H1 (cell line): ENCODE data around the gene FOXJ2. TPM values are rescaled to one million over a fixed set of nuclear protein-coding genes. Genes with fewer than 3 reads are reported as not detected.

Experiments used
- CTCF ChIA-PET: fragments of 300-600 bp; sonication (Branson Sonifier 250); formaldehyde crosslinking; loops from one replicate; lab custom pipeline; 2021; ENCODE audit not compliant: partially characterized antibody; lab: Charles Lee
- POLR2A ChIA-PET: fragments of 300-600 bp; sonication (Branson Sonifier 250); formaldehyde crosslinking; loops from one replicate; lab custom pipeline; 2021; ENCODE audit warnings: inconsistent platforms; ENCODE audit not compliant: partially characterized antibody; lab: Charles Lee
- DNase-seq, 2 experiments: peaks; one replicate each; pipeline versions ENCODE4 v3.0.0 to v3.0.0-alpha.2; 2010 to 2022; ENCODE audit warnings: low spot score in 2 of 2, low read depth in 1 of 2, mixed read lengths in 1 of 2
- FAIRE-seq: peaks from 2 replicates; lab custom pipeline; 2011; peaks lifted over from hg19 to GRCh38; lab: Jason Lieb, UNC
- H2AFZ ChIP-seq: 2 replicates; pipeline ENCODE4 v1.8.1; 2012; ENCODE audit warnings: low read length, inconsistent platforms
- H2AK5ac ChIP-seq: 2 replicates; pipeline ENCODE4 v1.6.1; 2013; ENCODE audit warnings: low read depth, low read length
- H2BK120ac ChIP-seq: replicated peaks from 2 replicates; pipeline ENCODE3; 2013; ENCODE audit warnings: low read depth, low read length, inconsistent platforms
- H2BK12ac ChIP-seq: 2 replicates; pipeline ENCODE4 v1.6.1; 2013; ENCODE audit warnings: low read depth, low read length
- H2BK15ac ChIP-seq: 2 replicates; pipeline ENCODE4 v1.6.1; 2013; ENCODE audit warnings: low read length
- H2BK20ac ChIP-seq: 2 replicates; pipeline ENCODE4 v1.6.1; 2013; ENCODE audit warnings: low read length
- H2BK5ac ChIP-seq: 2 replicates; pipeline ENCODE4 v1.6.1; 2013; ENCODE audit warnings: low read depth, low read length
- H3K14ac ChIP-seq: 2 replicates; pipeline ENCODE4 v1.6.1; 2013; ENCODE audit warnings: inconsistent platforms; ENCODE audit not compliant: insufficient read length
- H3K18ac ChIP-seq: 2 replicates; pipeline ENCODE4 v1.6.1; 2013; ENCODE audit warnings: low read length; ENCODE audit errors: extremely low read depth
- H3K23ac ChIP-seq: 2 replicates; pipeline ENCODE4 v1.6.1; 2013; ENCODE audit warnings: inconsistent platforms; ENCODE audit not compliant: insufficient read length
- H3K23me2 ChIP-seq: 2 replicates; pipeline ENCODE4 v1.6.1; 2013; ENCODE audit warnings: low read depth, low read length
- H3K27ac ChIP-seq: 2 replicates; pipeline ENCODE4 v1.6.1; 2011; ENCODE audit warnings: low read depth, low read length, inconsistent platforms
- H3K27me3 ChIP-seq, 4 experiments: replicated peaks in 1 of 4; 1 replicate in 1 of 4; 2 replicates in 3 of 4; pipeline versions ENCODE4 v1.6.1 to v1.8.1; 2011 to 2013; ENCODE audit warnings: low read length in 3 of 4, mild to moderate bottlenecking in 3 of 4, inconsistent platforms in 2 of 4, mixed read lengths in 2 of 4, moderate library complexity in 1 of 4; ENCODE audit not compliant: control insufficient read depth in 3 of 4, insufficient read depth in 3 of 4; ENCODE audit errors: extremely low read depth in 1 of 4
- H3K36me3 ChIP-seq, 4 experiments: 2 replicates each; pipeline versions ENCODE4 v1.6.1 to v1.8.1; 2011 to 2013; ENCODE audit warnings: mild to moderate bottlenecking in 4 of 4, low read length in 3 of 4, moderate library complexity in 2 of 4, control low read depth in 1 of 4, inconsistent platforms in 1 of 4; ENCODE audit not compliant: insufficient read depth in 4 of 4, control insufficient read depth in 2 of 4
- H3K4ac ChIP-seq: replicated peaks from 2 replicates; pipeline ENCODE3; 2013; ENCODE audit warnings: low read length, low read depth, mixed read lengths, inconsistent platforms; ENCODE audit not compliant: insufficient read length
- H3K4me1 ChIP-seq, 4 experiments: replicated peaks in 1 of 4; 1 replicate in 1 of 4; 2 replicates in 3 of 4; pipeline versions ENCODE4 v1.6.1 to v1.8.1; 2011 to 2013; ENCODE audit warnings: low read length in 3 of 4, inconsistent platforms in 2 of 4, mixed read lengths in 1 of 4; ENCODE audit not compliant: insufficient read depth in 4 of 4, control insufficient read depth in 3 of 4
- H3K4me2 ChIP-seq, 2 experiments: 2 replicates each; pipeline versions ENCODE4 v1.6.1 to v1.8.1; 2011 to 2013; ENCODE audit warnings: low read depth in 2 of 2, low read length in 2 of 2, control low read depth in 1 of 2, inconsistent platforms in 1 of 2, mild to moderate bottlenecking in 1 of 2; ENCODE audit not compliant: insufficient read depth in 1 of 2
- H3K4me3 ChIP-seq, 4 experiments: fragments of 200-600, 300-600 bp in 1 of 4; sonication (generic), shearing (Covaris generic), sonication (Bioruptor Twin) in 1 of 4; 2 replicates each; pipeline versions ENCODE4 v1.5.1 to v1.8.1; 2011 to 2016; ENCODE audit warnings: low read length in 4 of 4, low read depth in 3 of 4, control low read depth in 2 of 4, inconsistent platforms in 2 of 4, mild to moderate bottlenecking in 2 of 4, mixed read lengths in 1 of 4, moderate library complexity in 1 of 4; ENCODE audit not compliant: insufficient read depth in 2 of 4; ENCODE audit errors: extremely low read depth in 1 of 4
- H3K56ac ChIP-seq: replicated peaks from 2 replicates; pipeline ENCODE3; 2013; ENCODE audit warnings: low read depth, mild to moderate bottlenecking, mixed read lengths, low read length, inconsistent platforms; ENCODE audit not compliant: insufficient read length
- H3K79me1 ChIP-seq: 2 replicates; pipeline ENCODE4 v1.6.1; 2013; ENCODE audit warnings: low read depth, low read length, control low read depth
- H3K79me2 ChIP-seq, 2 experiments: 2 replicates each; pipeline versions ENCODE4 v1.6.1 to v1.8.1; 2012 to 2013; ENCODE audit warnings: low read length in 2 of 2, mild to moderate bottlenecking in 2 of 2, inconsistent platforms in 1 of 2; ENCODE audit not compliant: insufficient read depth in 2 of 2, control insufficient read depth in 1 of 2
- H3K9ac ChIP-seq, 4 experiments: replicated peaks in 1 of 4; 1 replicate in 1 of 4; 2 replicates in 3 of 4; pipeline versions ENCODE4 v1.6.1 to v1.8.1; 2011 to 2013; ENCODE audit warnings: low read depth in 3 of 4, low read length in 3 of 4, control low read depth in 2 of 4, mild to moderate bottlenecking in 2 of 4, moderate library complexity in 2 of 4, inconsistent platforms in 1 of 4; ENCODE audit errors: extremely low read depth in 1 of 4
- H3K9me3 ChIP-seq, 2 experiments: 2 replicates each; pipeline versions ENCODE4 v1.6.1 to v1.8.1; 2012 to 2013; ENCODE audit warnings: mild to moderate bottlenecking in 2 of 2, moderate library complexity in 2 of 2, control low read depth in 1 of 2, inconsistent platforms in 1 of 2, low read depth in 1 of 2, low read length in 1 of 2, mixed read lengths in 1 of 2; ENCODE audit not compliant: insufficient read depth in 2 of 2
- H4K20me1 ChIP-seq, 2 experiments: replicated peaks in 1 of 2; 2 replicates each; pipeline versions ENCODE3 to v1.8.1; 2011 to 2013; ENCODE audit warnings: inconsistent platforms in 2 of 2, low read length in 2 of 2, mild to moderate bottlenecking in 1 of 2; ENCODE audit not compliant: insufficient read depth in 2 of 2, control insufficient read depth in 1 of 2
- H4K5ac ChIP-seq: 2 replicates; pipeline ENCODE4 v1.6.1; 2013; ENCODE audit warnings: low read length, low read depth, mixed read lengths, inconsistent platforms; ENCODE audit not compliant: insufficient read length
- H4K8ac ChIP-seq: 2 replicates; pipeline ENCODE4 v1.8.0; 2013; ENCODE audit warnings: mild to moderate bottlenecking, moderate library complexity, low read length, inconsistent platforms; ENCODE audit not compliant: insufficient read depth; ENCODE audit errors: extremely low read depth
- H4K91ac ChIP-seq: replicated peaks from 2 replicates; pipeline ENCODE3; 2013; ENCODE audit warnings: low read length, mixed read lengths, inconsistent platforms; ENCODE audit not compliant: insufficient read length
- BACH1 ChIP-seq: IDR thresholded peaks from 2 replicates; pipeline ENCODE4 v1.6.1; 2012; ENCODE audit warnings: low read length, improper control_type of control experiment
- BRCA1 ChIP-seq: IDR thresholded peaks from 2 replicates; pipeline ENCODE4 v1.6.1; 2012; ENCODE audit warnings: low read depth, low read length, improper control_type of control experiment
- CHD1 ChIP-seq: IDR thresholded peaks from 2 replicates; pipeline ENCODE4 v1.6.1; 2012; ENCODE audit warnings: low read depth, low read length, improper control_type of control experiment
- EZH2 ChIP-seq: fragments of 200-600 bp; sonication (generic); IDR thresholded peaks from 2 replicates; pipeline ENCODE4 v1.7.1; 2012; ENCODE audit warnings: low read depth, mild to moderate bottlenecking, moderate library complexity, low read length, inconsistent platforms; ENCODE audit not compliant: severe bottlenecking
- HDAC6 ChIP-seq: IDR thresholded peaks from one replicate; pipeline ENCODE4 v1.7.1; 2012; ENCODE audit warnings: low read depth, mild to moderate bottlenecking, inconsistent platforms, low read length, moderate library complexity
- NANOG ChIP-seq: IDR thresholded peaks from 2 replicates; pipeline ENCODE4 v1.6.1; 2011; ENCODE audit warnings: low read length, low read depth, mild to moderate bottlenecking, inconsistent platforms; ENCODE audit not compliant: insufficient read depth, poor library complexity, severe bottlenecking
- RNF2 ChIP-seq: fragments of 200-900, 300-1000 bp; sonication (generic); IDR thresholded peaks from 2 replicates; pipeline ENCODE4 v1.7.1; 2016; ENCODE audit warnings: borderline replicate concordance, low read depth, mild to moderate bottlenecking, antibody characterized with exemption, low read length; ENCODE audit not compliant: poor library complexity, severe bottlenecking; ENCODE audit errors: missing control alignments
- SIN3A ChIP-seq, 2 experiments: IDR thresholded peaks in 1 of 2; conservative IDR thresholded peaks in 1 of 2; 2 replicates each; pipeline ENCODE4 v1.6.1; 2011 to 2012; ENCODE audit warnings: low read length in 2 of 2, improper control_type of control experiment in 1 of 2, low read depth in 1 of 2, mild to moderate bottlenecking in 1 of 2
- SIRT6 ChIP-seq: IDR thresholded peaks from one replicate; pipeline ENCODE4 v1.7.1; 2012; ENCODE audit warnings: low read length, inconsistent platforms
- SIX5 ChIP-seq: IDR thresholded peaks from 2 replicates; pipeline ENCODE4 v1.6.1; 2011; ENCODE audit warnings: mild to moderate bottlenecking, low read depth, low read length
- SP2 ChIP-seq: IDR thresholded peaks from 2 replicates; pipeline ENCODE4 v1.6.1; 2012; ENCODE audit warnings: mild to moderate bottlenecking, low read length, inconsistent platforms
- TAF1 ChIP-seq: IDR thresholded peaks from 2 replicates; pipeline ENCODE4 v1.6.1; 2011; ENCODE audit warnings: mild to moderate bottlenecking, low read depth, low read length
- TEAD4 ChIP-seq: IDR thresholded peaks from 2 replicates; pipeline ENCODE4 v1.6.1; 2012; ENCODE audit warnings: low read depth, low read length, inconsistent platforms, mixed read lengths
- WGBS, 2 experiments: shearing (Covaris generic) in 1 of 2; methylation state at CpG; one replicate each; pipeline versions ENCODE4 v1.1.6 to v1.1.7; 2013 to 2015; ENCODE audit warnings: low lambda C conversion rate in 2 of 2, mixed read lengths in 2 of 2, inconsistent platforms in 1 of 2, low coverage in 1 of 2, missing lambda C conversion rate in 1 of 2; ENCODE audit not compliant: insufficient replicate concordance in 2 of 2, insufficient coverage in 1 of 2, insufficient read length in 1 of 2; ENCODE audit errors: extremely low coverage in 1 of 2, missing lambda C conversion rate in 1 of 2; 5-methylcytosine and 5-hydroxymethylcytosine counted together
- polyA plus RNA-seq, 7 experiments: library from polyadenylated mRNA; depleted of rRNA in 3 of 7; stranded (reverse) in 5 of 7; unstranded in 2 of 7; fragments of >200 nt in 5 of 7; fragments of 200-250 nt in 2 of 7; gene quantifications; 1 replicate in 5 of 7; 2 replicates in 1 of 7; 4 replicates in 1 of 7; pipeline versions ENCODE4 v1.2.1 to v1.2.3, GENCODE V29; 2011 to 2013; ENCODE audit warnings: missing spikeins in 2 of 7, mixed read lengths in 2 of 7
- total RNA-seq: library from RNA; stranded (reverse); fragmentation: NEBNext Ultra II Directional; extraction: Animal tissue kit (Norgen Biotek cat#: 25700); gene quantifications from 2 replicates; pipeline ENCODE4 v1.2.1, GENCODE V29; 2021
- TF ChIP-seq, protein P1 (sequence below): IDR thresholded peaks from 2 replicates; pipeline ENCODE4 v1.6.1; 2012; ENCODE audit warnings: inconsistent platforms

FOXJ2 gene
- total and polyA plus RNA-seq, 2 of the 8 experiments (the other 6 are each of a cell fraction or from before 2014, with no cell fraction given) = 4.2 to 9.3 TPM

DNA sequence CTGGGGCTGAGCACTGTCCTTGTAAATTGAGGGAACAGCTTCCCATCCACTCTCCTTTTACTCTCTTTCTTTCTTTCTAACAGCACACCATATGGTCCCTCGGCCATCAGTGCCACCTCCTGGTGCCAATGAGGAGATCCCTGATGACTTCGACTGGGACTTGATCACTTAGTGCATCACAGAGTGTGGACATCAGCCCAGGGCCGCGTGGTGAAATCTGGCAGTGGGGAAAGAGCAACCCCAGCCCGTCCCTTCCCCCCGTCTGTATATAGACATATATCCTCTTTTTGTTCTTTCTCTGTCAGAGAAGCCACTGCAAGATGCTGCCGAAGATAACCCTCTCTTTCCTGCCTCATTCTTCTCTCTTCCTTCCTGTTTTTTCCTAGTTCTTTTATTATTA lies 20.2 kb downstream of the FOXJ2 start:
- Histone ChIP-seq H2BK20ac (no peak overlapping the region), H3K9ac (no peak overlapping the region; a peak in 1 of 7 replicates), H2BK120ac (no peak overlapping the region), H3K27ac (no peak overlapping the region), H3K9me3 (no peaks in the 10 kb centered on the region), H3K23me2 (no peaks in the 10 kb centered on the region), H3K4me3 (no peak overlapping the region), H3K4me2 (no peak overlapping the region), H4K5ac (no peak overlapping the region), H3K18ac (no peak overlapping the region), H3K36me3 (peaks cover 0 to 20% (median 9%) of the 10 kb centered on the region in 4 experiments; a peak in 6 of 8 replicates), H3K14ac (no peak overlapping the region), H3K79me1 (no peaks in the 10 kb centered on the region), H3K4ac (no peak overlapping the region), H3K23ac (no peak overlapping the region), H3K27me3 (no peaks in the 10 kb centered on the region), H4K20me1 (no peaks in the 10 kb centered on the region), H2AK5ac (no peak overlapping the region), H3K56ac (no peak overlapping the region), H3K79me2 (no peaks in the 10 kb centered on the region), H4K91ac (no peak overlapping the region), H2BK12ac (no peak overlapping the region), H2AFZ (no peak overlapping the region), H2BK5ac (no peak overlapping the region), H4K8ac (no peak overlapping the region), H3K4me1 (no peaks in the 10 kb centered on the region), H2BK15ac (no peak overlapping the region)
- DNase-seq (no peak), FAIRE-seq (no peak)
- ChIA-PET POLR2A (no interaction called here), CTCF (interaction anchor here (0.7 to 5.9 kb wide), 4 partner anchors 13 to 46 kb away, joined by 3 to 27 read pairs (median 4); no protein-coding TSS in a partner anchor)
- WGBS, 2 experiments = 92% methylated on average over 7 of the region's 7 CpGs; no CpG with 5 or more reads in 1 of the 2 experiments
- no peak for TF ChIP-seq HDAC6
- TF ChIP-seq RNF2 = no peak
- no peak for TF ChIP-seq EZH2
- no peak for TF ChIP-seq BACH1
- TF ChIP-seq CHD1 = no peak
- no peak for TF ChIP-seq SP2
- no peak for TF ChIP-seq TAF1
- TF ChIP-seq NANOG = no peak
- no peak for TF ChIP-seq SIX5
- TF ChIP-seq, protein P1, sequence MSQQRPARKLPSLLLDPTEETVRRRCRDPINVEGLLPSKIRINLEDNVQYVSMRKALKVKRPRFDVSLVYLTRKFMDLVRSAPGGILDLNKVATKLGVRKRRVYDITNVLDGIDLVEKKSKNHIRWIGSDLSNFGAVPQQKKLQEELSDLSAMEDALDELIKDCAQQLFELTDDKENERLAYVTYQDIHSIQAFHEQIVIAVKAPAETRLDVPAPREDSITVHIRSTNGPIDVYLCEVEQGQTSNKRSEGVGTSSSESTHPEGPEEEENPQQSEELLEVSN = no peak
- TF ChIP-seq BRCA1 = no peak
- no peak for TF ChIP-seq SIN3A (conservative IDR thresholded peaks at IDR 0.05 in 1 of 2, IDR thresholded peaks at IDR 0.05 in 1 of 2; ENCODE audit: low read depth in 1 of 2, low read length in 2 of 2)
- TF ChIP-seq SIRT6 = no peak
- no peak for TF ChIP-seq TEAD4
